KMS-11 (cell line): Measurements from ENCODE around the gene MROH7.

Source experiments
- H2AFZ ChIP-seq: fragments of 200-600 bp; sonication (generic); 2 replicates; pipeline ENCODE4 v1.6.1; 2016; ENCODE audit warnings: antibody characterized with exemption, mixed run types, low read depth
- H3K27ac ChIP-seq: fragments of 200-600 bp; sonication (generic); 2 replicates; pipeline ENCODE4 v1.6.1; 2016; ENCODE audit warnings: mild to moderate bottlenecking, mixed run types
- H3K27me3 ChIP-seq: fragments of 200-600 bp; sonication (generic); 2 replicates; pipeline ENCODE4 v1.6.1; 2017; ENCODE audit warnings: mild to moderate bottlenecking, low read depth, mixed run types, moderate library complexity; ENCODE audit not compliant: insufficient read depth
- H3K36me3 ChIP-seq: fragments of 200-600 bp; sonication (generic); 2 replicates; pipeline ENCODE4 v1.6.1; 2017; ENCODE audit warnings: mild to moderate bottlenecking, mixed run types; ENCODE audit not compliant: insufficient read depth
- H3K4me1 ChIP-seq: fragments of 200-600 bp; sonication (generic); 2 replicates; pipeline ENCODE4 v1.6.1; 2016; ENCODE audit warnings: mild to moderate bottlenecking, low read depth, mixed run types; ENCODE audit not compliant: poor library complexity, severe bottlenecking
- H3K4me2 ChIP-seq: fragments of 200-600 bp; sonication (generic); 2 replicates; pipeline ENCODE4 v1.7.0; 2016; ENCODE audit warnings: mild to moderate bottlenecking, mixed run types
- H3K4me3 ChIP-seq: fragments of 200-600 bp; sonication (generic); IDR thresholded peaks from 2 replicates; pipeline ENCODE4 v1.6.1; 2017; ENCODE audit warnings: low read depth, low read length, mixed read lengths; ENCODE audit not compliant: insufficient read depth
- H3K79me2 ChIP-seq: fragments of 200-600 bp; sonication (generic); 2 replicates; pipeline ENCODE4 v1.6.1; 2016; ENCODE audit warnings: low read depth, mixed run types; ENCODE audit not compliant: insufficient read depth
- H3K9ac ChIP-seq: fragments of 200-600 bp; sonication (generic); 2 replicates; pipeline ENCODE4 v1.6.1; 2016; ENCODE audit warnings: mild to moderate bottlenecking, mixed run types
- H4K20me1 ChIP-seq: fragments of 200-600 bp; sonication (generic); 2 replicates; pipeline ENCODE4 v1.6.1; 2016; ENCODE audit warnings: mild to moderate bottlenecking, mixed run types; ENCODE audit not compliant: insufficient read depth
- CTCF ChIP-seq: fragments of 200-600 bp; sonication (generic); conservative IDR thresholded peaks from 2 replicates; pipeline ENCODE4 v1.6.1; 2017; ENCODE audit warnings: low read depth, mild to moderate bottlenecking, antibody characterized with exemption, low read length, moderate library complexity, mixed read lengths

The MROH7 gene

GRCh38 chr1:54658164-54658913 lies 16.8 kb downstream of the MROH7 start:
- no peak overlapping the region for H3K4me2 ChIP-seq
- no peaks in the 10 kb centered on the region for H3K36me3 ChIP-seq

GRCh38 chr1:54663725-54664124 lies 22.1 kb downstream of the MROH7 start:
- H3K4me2 ChIP-seq: no peak overlapping the region
- H2AFZ ChIP-seq: no peak overlapping the region
- no peaks in the 10 kb centered on the region for H3K79me2 ChIP-seq
- H3K27me3 ChIP-seq: no peaks in the 10 kb centered on the region
- H3K27ac ChIP-seq: no peak overlapping the region
- TF ChIP-seq CTCF: no peak
- no peaks in the 10 kb centered on the region for H3K36me3 ChIP-seq
- H3K4me3 ChIP-seq: no peak overlapping the region
- H4K20me1 ChIP-seq: no peaks in the 10 kb centered on the region
- no peak overlapping the region for H3K9ac ChIP-seq
- no peaks in the 10 kb centered on the region for H3K4me1 ChIP-seq

More at GRCh38 chr1:54658164-54658913, 16.8 kb downstream of the MROH7 start:
- Histone ChIP-seq H3K9ac (no peak overlapping the region), H4K20me1 (no peaks in the 10 kb centered on the region), H3K4me1 (no peaks in the 10 kb centered on the region), H2AFZ (no peak overlapping the region), H3K4me3 (no peak overlapping the region), H3K27ac (no peak overlapping the region), H3K27me3 (no peaks in the 10 kb centered on the region), H3K79me2 (no peaks in the 10 kb centered on the region)
- no peak for TF ChIP-seq CTCF

- no peaks in the 10 kb centered on the region for H3K4me1 ChIP-seq
- no peak overlapping the region for H3K9ac ChIP-seq
- TF ChIP-seq CTCF: no peak
- H4K20me1 ChIP-seq: no peaks in the 10 kb centered on the region
- no peak overlapping the region for H3K4me2 ChIP-seq
- H2AFZ ChIP-seq: no peak overlapping the region
- H3K36me3 ChIP-seq: no peaks in the 10 kb centered on the region
- no peaks in the 10 kb centered on the region for H3K27me3 ChIP-seq
- H3K4me3 ChIP-seq: no peak overlapping the region
- no peaks in the 10 kb centered on the region for H3K79me2 ChIP-seq
- H3K27ac ChIP-seq: no peak overlapping the region
Measured at GRCh38 chr1:54664364-54664763, 22.8 kb downstream of the MROH7 start.

- H2AFZ ChIP-seq: no peak overlapping the region
- H3K27me3 ChIP-seq: no peaks in the 10 kb centered on the region
- H3K9ac ChIP-seq: no peak overlapping the region
- H3K4me3 ChIP-seq: no peak overlapping the region
- H4K20me1 ChIP-seq: no peaks in the 10 kb centered on the region
- no peaks in the 10 kb centered on the region for H3K79me2 ChIP-seq
- no peak overlapping the region for H3K4me2 ChIP-seq
- H3K36me3 ChIP-seq: no peaks in the 10 kb centered on the region
- H3K4me1 ChIP-seq: no peaks in the 10 kb centered on the region
- no peak overlapping the region for H3K27ac ChIP-seq
- no peak for TF ChIP-seq CTCF
Measured at GRCh38 chr1:54665852-54666251, 24.3 kb downstream of the MROH7 start.
